Activated CD4-positive, alpha-beta T cell treated with anti-CD3 and anti-CD28 coated beads, Interleukin-2, amount 50 U/mL, for 24 hours (primary cell): ENCODE measurements around the gene SLC6A8.
"Not testable (repeated sequence)": the region's sequence is repeated elsewhere in the genome, so short reads cannot be mapped to it uniquely, and the experiment has no call there.

Source experiments
- DNase-seq, 2 donors: peaks; one replicate each; pipeline ENCODE4 v3.0.0-alpha.2; 2020; ENCODE audit warnings: low read depth in 1 of 2, low spot score in 1 of 2

Gene SLC6A8

GRCh38 chrX:153728951-153729631 lies 41.4 kb downstream of the SLC6A8 start:
- no peak for DNase-seq

- DNase-seq, result not testable (repeated sequence)
Measured at GRCh38 chrX:153730115-153730514, 42.4 kb downstream of the SLC6A8 start.

- DNase-seq, result no peak
Measured at GRCh38 chrX:153731117-153731844, 43.6 kb downstream of the SLC6A8 start.

GRCh38 chrX:153731845-153732215 lies 44.1 kb downstream of the SLC6A8 start:
- no peak for DNase-seq

GRCh38 chrX:153732401-153732800 lies 44.7 kb downstream of the SLC6A8 start:
- DNase-seq, result no peak

- no peak for DNase-seq
Measured at GRCh38 chrX:153733651-153734240, 46.0 kb downstream of the SLC6A8 start.

GRCh38 chrX:153734871-153735270 lies 47.1 kb downstream of the SLC6A8 start:
- no peak for DNase-seq

- no peak for DNase-seq
Measured at GRCh38 chrX:153735274-153735673, 47.5 kb downstream of the SLC6A8 start.

- no peak for DNase-seq
Measured at GRCh38 chrX:153736071-153736820, 48.5 kb downstream of the SLC6A8 start.

- no peak for DNase-seq
Measured at GRCh38 chrX:153736871-153737441, 49.2 kb downstream of the SLC6A8 start.

GRCh38 chrX:153738056-153738605 lies 50.4 kb downstream of the SLC6A8 start:
- DNase-seq, result no peak

GRCh38 chrX:153739754-153740486 lies 52.2 kb downstream of the SLC6A8 start:
- DNase-seq, result no peak

- DNase-seq, result no peak
Measured at GRCh38 chrX:153740631-153741222, 53.0 kb downstream of the SLC6A8 start.

GRCh38 chrX:153741446-153741845 lies 53.7 kb downstream of the SLC6A8 start:
- DNase-seq, result no peak

GRCh38 chrX:153742111-153742510 lies 54.4 kb downstream of the SLC6A8 start:
- not testable (repeated sequence) for DNase-seq

GRCh38 chrX:153742796-153743467 lies 55.2 kb downstream of the SLC6A8 start:
- not testable (repeated sequence) for DNase-seq

- not testable (repeated sequence) for DNase-seq
Measured at GRCh38 chrX:153743468-153744209, 55.9 kb downstream of the SLC6A8 start.

- no peak for DNase-seq
Measured at GRCh38 chrX:153744210-153745066, 56.7 kb downstream of the SLC6A8 start.
